ENCODE measurements around the gene ID3. TPM values are rescaled to one million over a fixed set of nuclear protein-coding genes. Genes with fewer than 3 reads are reported as not detected.

The ID3 gene
- total RNA-seq, 2 donors from 2014 or later = 145 to 357 TPM

DNA sequence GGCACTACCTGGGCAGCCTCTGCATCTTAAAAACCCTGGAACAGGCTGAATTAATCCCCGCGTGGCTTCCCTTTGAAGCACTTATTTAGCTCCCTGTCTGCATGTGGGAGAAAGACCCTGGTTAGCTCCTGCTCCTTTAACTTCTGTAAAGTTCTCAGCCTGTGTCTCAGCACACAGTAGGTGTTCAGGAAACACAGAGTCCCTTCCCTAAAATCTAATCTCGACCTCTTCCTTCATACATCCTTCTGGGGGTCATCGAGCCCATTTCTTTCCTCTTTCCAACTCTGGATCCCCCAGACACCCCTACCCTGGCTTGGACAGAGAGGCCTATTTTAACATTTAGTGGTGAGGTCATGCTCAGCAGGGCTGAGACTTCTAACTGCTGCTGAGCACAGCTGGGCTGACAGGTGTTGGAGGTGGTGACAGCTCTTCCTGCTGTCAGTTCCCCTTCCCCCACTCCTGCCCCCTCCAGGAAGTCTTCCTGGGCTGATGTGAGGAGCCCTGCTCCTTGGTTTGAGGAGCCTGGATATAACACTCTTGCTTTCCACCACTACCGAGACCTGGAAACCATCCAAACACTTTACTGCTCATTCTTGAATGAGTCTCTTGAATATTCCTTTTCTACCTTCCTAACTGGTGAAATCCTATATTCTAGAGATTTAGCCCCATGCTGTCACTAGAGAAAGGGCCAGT is 33.6 kb downstream of the ID3 start:
- no peaks in the 10 kb centered on the region for H3K27me3 ChIP-seq
- no peaks in the 10 kb centered on the region for H3K36me3 ChIP-seq
- no peaks in the 10 kb centered on the region for H3K9me3 ChIP-seq
- H3K4me3 ChIP-seq = no peak overlapping the region
- DNase-seq (ENCODE audit: low spot score) = no peak
- TF ChIP-seq, protein P1, sequence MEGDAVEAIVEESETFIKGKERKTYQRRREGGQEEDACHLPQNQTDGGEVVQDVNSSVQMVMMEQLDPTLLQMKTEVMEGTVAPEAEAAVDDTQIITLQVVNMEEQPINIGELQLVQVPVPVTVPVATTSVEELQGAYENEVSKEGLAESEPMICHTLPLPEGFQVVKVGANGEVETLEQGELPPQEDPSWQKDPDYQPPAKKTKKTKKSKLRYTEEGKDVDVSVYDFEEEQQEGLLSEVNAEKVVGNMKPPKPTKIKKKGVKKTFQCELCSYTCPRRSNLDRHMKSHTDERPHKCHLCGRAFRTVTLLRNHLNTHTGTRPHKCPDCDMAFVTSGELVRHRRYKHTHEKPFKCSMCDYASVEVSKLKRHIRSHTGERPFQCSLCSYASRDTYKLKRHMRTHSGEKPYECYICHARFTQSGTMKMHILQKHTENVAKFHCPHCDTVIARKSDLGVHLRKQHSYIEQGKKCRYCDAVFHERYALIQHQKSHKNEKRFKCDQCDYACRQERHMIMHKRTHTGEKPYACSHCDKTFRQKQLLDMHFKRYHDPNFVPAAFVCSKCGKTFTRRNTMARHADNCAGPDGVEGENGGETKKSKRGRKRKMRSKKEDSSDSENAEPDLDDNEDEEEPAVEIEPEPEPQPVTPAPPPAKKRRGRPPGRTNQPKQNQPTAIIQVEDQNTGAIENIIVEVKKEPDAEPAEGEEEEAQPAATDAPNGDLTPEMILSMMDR (IDR thresholded peaks at IDR 0.05) = no peak
- peaks cover 0 to 26% of the 10 kb centered on the region in 2 donors for H3K4me1 ChIP-seq
- no peak overlapping the region for H3K27ac ChIP-seq

DNA sequence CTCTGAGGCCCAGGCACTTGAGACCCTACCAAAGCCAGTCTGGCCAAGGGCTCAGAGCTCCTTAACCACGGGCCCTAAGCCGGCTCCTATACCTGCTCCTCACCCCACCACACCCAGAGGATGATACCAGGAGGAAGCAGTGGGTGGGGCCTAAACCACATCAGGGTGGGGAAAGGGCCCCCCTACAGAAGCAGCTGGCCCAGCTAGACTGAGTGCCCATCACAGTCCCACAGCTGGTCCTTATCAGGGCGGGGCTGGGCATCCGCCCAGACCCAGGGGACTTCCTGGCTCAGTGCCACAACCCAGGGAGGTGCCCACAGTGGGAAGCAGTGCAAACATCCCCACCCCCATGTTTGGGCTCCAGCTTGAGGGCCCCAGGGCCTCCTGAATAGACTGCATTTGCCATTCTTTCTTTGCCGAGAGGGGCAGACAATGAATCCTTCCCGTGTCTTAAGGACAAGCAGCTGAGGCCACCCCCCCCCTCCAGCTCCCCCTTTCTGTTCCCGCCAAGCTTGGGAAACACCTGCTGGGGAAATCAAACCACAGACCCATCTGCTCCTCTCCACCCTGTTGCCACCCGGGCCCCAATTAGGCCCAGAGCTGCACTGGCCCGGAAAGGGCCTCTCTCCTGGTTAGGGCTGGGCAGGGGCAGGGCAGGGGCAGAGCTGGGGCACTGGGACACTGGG is 34.4 kb downstream of the ID3 start:
- no peak overlapping the region for H3K4me3 ChIP-seq
- no peak for DNase-seq (ENCODE audit: low spot score)
- H3K27me3 ChIP-seq = no peaks in the 10 kb centered on the region
- H3K4me1 ChIP-seq = peaks cover 0 to 18% of the 10 kb centered on the region in 2 donors
- H3K36me3 ChIP-seq = no peaks in the 10 kb centered on the region
- TF ChIP-seq, protein P1 (IDR thresholded peaks at IDR 0.05) = no peak
- no peak overlapping the region for H3K27ac ChIP-seq
- H3K9me3 ChIP-seq = no peaks in the 10 kb centered on the region

DNA sequence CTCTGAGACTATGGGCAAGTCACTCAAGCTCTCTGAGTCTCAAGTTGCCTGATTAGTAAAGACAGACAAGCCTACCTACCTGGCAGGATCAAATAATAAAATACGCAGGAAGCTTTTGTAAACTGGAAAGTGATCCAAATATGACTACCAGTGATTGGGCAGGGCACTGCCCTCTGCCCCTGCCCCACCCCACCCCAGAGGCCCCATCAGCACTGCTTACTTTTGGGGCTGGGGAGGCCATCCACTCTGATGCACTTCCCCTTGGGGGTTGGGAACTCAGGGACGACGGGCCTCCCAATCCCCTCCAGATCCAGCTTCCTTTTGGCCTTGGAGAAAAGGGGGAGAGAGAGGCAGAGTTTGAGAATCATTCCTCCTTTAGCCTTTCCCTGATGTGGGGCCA is 35.1 kb downstream of the ID3 start:
- Histone ChIP-seq H3K27ac (no peak overlapping the region), H3K4me1 (peaks cover 0 to 11% of the 10 kb centered on the region in 2 donors)
- DNase-seq (ENCODE audit: low spot score) = no peak

GRCh38 chr1:23522244-23522982 is 36.9 kb downstream of the ID3 start:
- Histone ChIP-seq H3K36me3 (no peaks in the 10 kb centered on the region), H3K4me1 (no peaks in the 10 kb centered on the region), H3K27ac (no peak overlapping the region), H3K4me3 (no peak overlapping the region), H3K27me3 (no peaks in the 10 kb centered on the region), H3K9me3 (no peaks in the 10 kb centered on the region)
- DNase-seq (ENCODE audit: low spot score) = no peak
- TF ChIP-seq, protein P1 (IDR thresholded peaks at IDR 0.05) = no peak

More for the DNA sequence above, 35.1 kb downstream of the ID3 start:
- Histone ChIP-seq H3K9me3 (no peaks in the 10 kb centered on the region), H3K27me3 (no peaks in the 10 kb centered on the region), H3K36me3 (no peaks in the 10 kb centered on the region), H3K4me3 (no peak overlapping the region)
- TF ChIP-seq, protein P1 (IDR thresholded peaks at IDR 0.05) = no peak

DNA sequence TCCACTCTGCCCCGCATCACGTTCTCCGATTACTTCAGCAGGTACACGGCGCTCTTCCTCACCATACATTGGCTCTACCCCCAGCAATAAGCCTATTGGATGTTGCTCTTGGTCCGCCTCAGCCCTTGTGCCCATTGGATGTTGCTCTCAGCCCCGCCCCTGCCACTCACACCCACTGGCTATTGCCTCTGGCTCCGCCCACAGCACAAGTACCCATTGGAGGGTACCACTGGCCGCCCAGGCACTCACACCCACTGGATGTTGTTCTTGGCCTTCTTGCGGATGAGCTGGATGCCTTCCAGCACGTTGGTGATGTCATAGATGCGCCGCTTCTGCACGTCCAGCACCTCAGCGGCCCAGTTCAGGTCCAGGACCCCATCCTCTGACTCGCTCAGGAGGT is 37.7 kb downstream of the ID3 start:
- no peaks in the 10 kb centered on the region for H3K4me1 ChIP-seq
- H3K36me3 ChIP-seq = no peaks in the 10 kb centered on the region
- H3K27ac ChIP-seq = no peak overlapping the region
- H3K4me3 ChIP-seq = no peak overlapping the region
- no peak for DNase-seq (ENCODE audit: low spot score)
- H3K9me3 ChIP-seq = no peaks in the 10 kb centered on the region
- TF ChIP-seq, protein P1 (IDR thresholded peaks at IDR 0.05) = no peak
- no peaks in the 10 kb centered on the region for H3K27me3 ChIP-seq

Data from right atrium auricular region (tissue), 2 donors.